Keratinocyte (primary cell): ENCODE data around the gene GRAMD2A. TPM values are rescaled to one million over a fixed set of nuclear protein-coding genes. Genes with fewer than 3 reads are reported as not detected.

Experiments used
- DNase-seq: peaks from one replicate; pipeline ENCODE4 v3.0.0-alpha.2; 2011; ENCODE audit warnings: low read depth, missing footprints, low spot score
- FAIRE-seq: peaks from 2 replicates; lab custom pipeline; 2011; peaks lifted over from hg19 to GRCh38; lab: Jason Lieb, UNC
- H2AFZ ChIP-seq: 2 replicates; pipeline ENCODE4 v1.6.0; 2012; ENCODE audit warnings: low read length, control low read depth, inconsistent platforms; ENCODE audit not compliant: control insufficient read depth
- H3K27ac ChIP-seq: 2 replicates; pipeline ENCODE4 v1.5.1; 2011; ENCODE audit warnings: low read length; ENCODE audit not compliant: control insufficient read depth, insufficient read depth
- H3K27me3 ChIP-seq: 3 replicates; pipeline ENCODE4 v1.6.0; 2011; ENCODE audit warnings: low read length; ENCODE audit not compliant: control insufficient read depth, insufficient read depth; ENCODE audit errors: extremely low read depth
- H3K36me3 ChIP-seq, 2 experiments: 2 replicates in 1 of 2; 3 replicates in 1 of 2; pipeline ENCODE4 v1.5.1; 2011; ENCODE audit warnings: low read length in 2 of 2, mild to moderate bottlenecking in 1 of 2; ENCODE audit not compliant: control insufficient read depth in 2 of 2, insufficient read depth in 2 of 2; ENCODE audit errors: extremely low read depth in 1 of 2
- H3K4me1 ChIP-seq: 3 replicates; pipeline ENCODE4 v1.5.1; 2011; ENCODE audit warnings: low read length; ENCODE audit not compliant: control insufficient read depth, insufficient read depth; ENCODE audit errors: extremely low read depth
- H3K4me2 ChIP-seq: 3 replicates; pipeline ENCODE4 v1.6.0; 2011; ENCODE audit warnings: low read depth, low read length; ENCODE audit not compliant: control insufficient read depth, insufficient read depth; ENCODE audit errors: extremely low read depth
- H3K4me3 ChIP-seq, 3 experiments: fragments of 200-600 bp in 1 of 3; sonication (generic) in 1 of 3; 2 replicates in 2 of 3; 3 replicates in 1 of 3; pipeline ENCODE4 v1.5.1; 2011 to 2016; ENCODE audit warnings: low read length in 3 of 3, mild to moderate bottlenecking in 3 of 3, control low read depth in 2 of 3, inconsistent platforms in 1 of 3, low read depth in 1 of 3, mixed read lengths in 1 of 3, mixed run types in 1 of 3, moderate library complexity in 1 of 3; ENCODE audit not compliant: control insufficient read depth in 2 of 3, insufficient read depth in 2 of 3; ENCODE audit errors: extremely low read depth in 1 of 3
- H3K79me2 ChIP-seq: 2 replicates; pipeline ENCODE4 v1.6.0; 2012; ENCODE audit warnings: low read length; ENCODE audit not compliant: control insufficient read depth, insufficient read depth
- H3K9ac ChIP-seq: 3 replicates; pipeline ENCODE4 v1.6.0; 2011; ENCODE audit warnings: low read length; ENCODE audit not compliant: control insufficient read depth, insufficient read depth; ENCODE audit errors: extremely low read depth
- H3K9me1 ChIP-seq: 3 replicates; pipeline ENCODE4 v1.6.0; 2011; ENCODE audit warnings: low read length; ENCODE audit not compliant: control insufficient read depth, insufficient read depth; ENCODE audit errors: extremely low read depth
- H3K9me3 ChIP-seq: 2 replicates; pipeline ENCODE4 v1.5.1; 2012; ENCODE audit warnings: low read depth, low read length; ENCODE audit not compliant: control insufficient read depth
- H4K20me1 ChIP-seq: 3 replicates; pipeline ENCODE4 v1.6.0; 2011; ENCODE audit warnings: low read length; ENCODE audit not compliant: control insufficient read depth, insufficient read depth; ENCODE audit errors: extremely low read depth
- CTCF ChIP-seq, 3 experiments: IDR thresholded peaks in 1 of 3; conservative IDR thresholded peaks in 1 of 3; optimal IDR thresholded peaks in 1 of 3; 2 replicates in 2 of 3; 3 replicates in 1 of 3; pipeline versions ENCODE3 to v1.5.1; 2011; ENCODE audit warnings: low read length in 3 of 3, mild to moderate bottlenecking in 3 of 3, moderate library complexity in 2 of 3, control low read depth in 1 of 3, inconsistent platforms in 1 of 3; ENCODE audit not compliant: insufficient read depth in 2 of 3; ENCODE audit errors: extremely low read depth in 1 of 3
- EZH2 ChIP-seq: IDR thresholded peaks from one replicate; pipeline ENCODE4 v1.6.1; 2012; ENCODE audit warnings: inconsistent platforms, mild to moderate bottlenecking, low read length, moderate library complexity
- dilution Hi-C: fragments of 300-500 bp; cut with MboI; formaldehyde crosslinking; loops from one replicate; pipeline ENCODE4 v1.7.0; 2020; ENCODE audit warnings: low sequenced_read_pairs; ENCODE audit not compliant: extremely low pct_ligation_motif_present
- polyA plus RNA-seq, 5 experiments: library from polyadenylated mRNA; depleted of rRNA in 3 of 5; stranded (reverse) in 3 of 5; stranded (forward) in 1 of 5; unstranded in 1 of 5; fragments of >200 nt; gene quantifications; 1 replicate in 1 of 5; 2 replicates in 3 of 5; 3 replicates in 1 of 5; pipeline versions ENCODE4 v1.2.1 to v1.2.3, GENCODE V29; 2011 to 2012; ENCODE audit warnings: missing spikeins in 2 of 5, low read depth in 1 of 5, low replicate concordance in 1 of 5

GRAMD2A gene
- polyA plus RNA-seq, 1 donor (not counting 4 experiments of a cell fraction or from before 2014, with no cell fraction given) = 5.7 TPM

- dilution Hi-C loops = no loop called here
- peaks cover 58% of the 10 kb centered on the region for H4K20me1 ChIP-seq
- H3K4me1 ChIP-seq = peaks cover 40% of the 10 kb centered on the region
- peak overlapping the region; percentile 25 for H3K27ac ChIP-seq
- H3K27me3 ChIP-seq = no peaks in the 10 kb centered on the region
- FAIRE-seq (no peak), DNase-seq (no peak)
- no peak overlapping the region for H2AFZ ChIP-seq
- H3K79me2 ChIP-seq = peaks cover 90% of the 10 kb centered on the region
- H3K4me3 ChIP-seq = no peak overlapping the region
- H3K9ac ChIP-seq = no peak overlapping the region
- peaks cover 43 to 73% of the 10 kb centered on the region in 2 experiments for H3K36me3 ChIP-seq
- H3K9me1 ChIP-seq = no peaks in the 10 kb centered on the region
- no peaks in the 10 kb centered on the region for H3K9me3 ChIP-seq
- TF ChIP-seq CTCF (optimal IDR thresholded peaks at IDR 0.05 in 1 of 3, IDR thresholded peaks at IDR 0.05 in 1 of 3, conservative IDR thresholded peaks at IDR 0.05 in 1 of 3; ENCODE audit: extremely low read depth in 1 of 3, insufficient read depth in 2 of 3, low read length in 3 of 3) = no peak
- TF ChIP-seq EZH2 = no peak
- H3K4me2 ChIP-seq = no peak overlapping the region
These were observed 23.1 kb upstream of the GRAMD2A start for GRCh38 chr15:72220687-72221086.

- DNase-seq = no peak
- no peak overlapping the region for H3K4me2 ChIP-seq
- TF ChIP-seq CTCF (optimal IDR thresholded peaks at IDR 0.05 in 1 of 3, IDR thresholded peaks at IDR 0.05 in 1 of 3, conservative IDR thresholded peaks at IDR 0.05 in 1 of 3; ENCODE audit: extremely low read depth in 1 of 3, insufficient read depth in 2 of 3, low read length in 3 of 3) (no peak), EZH2 (no peak)
- no peaks in the 10 kb centered on the region for H3K27me3 ChIP-seq
- H3K9me3 ChIP-seq = no peaks in the 10 kb centered on the region
- H3K4me1 ChIP-seq = peaks cover 10% of the 10 kb centered on the region
- peaks cover 48% of the 10 kb centered on the region for H4K20me1 ChIP-seq
- no peak overlapping the region for H3K4me3 ChIP-seq
- H2AFZ ChIP-seq = no peak overlapping the region
- no peak overlapping the region for H3K27ac ChIP-seq
- H3K36me3 ChIP-seq = peaks cover 43 to 73% of the 10 kb centered on the region in 2 experiments
- dilution Hi-C loops = no loop called here
- no peak overlapping the region for H3K9ac ChIP-seq
- peaks cover 83% of the 10 kb centered on the region for H3K79me2 ChIP-seq
- FAIRE-seq = no peak
- H3K9me1 ChIP-seq = no peaks in the 10 kb centered on the region
These were observed 19.6 kb upstream of the GRAMD2A start for GRCh38 chr15:72217216-72217615.
